Measurements from ENCODE around the gene CLIC5.

The CLIC5 gene

DNA sequence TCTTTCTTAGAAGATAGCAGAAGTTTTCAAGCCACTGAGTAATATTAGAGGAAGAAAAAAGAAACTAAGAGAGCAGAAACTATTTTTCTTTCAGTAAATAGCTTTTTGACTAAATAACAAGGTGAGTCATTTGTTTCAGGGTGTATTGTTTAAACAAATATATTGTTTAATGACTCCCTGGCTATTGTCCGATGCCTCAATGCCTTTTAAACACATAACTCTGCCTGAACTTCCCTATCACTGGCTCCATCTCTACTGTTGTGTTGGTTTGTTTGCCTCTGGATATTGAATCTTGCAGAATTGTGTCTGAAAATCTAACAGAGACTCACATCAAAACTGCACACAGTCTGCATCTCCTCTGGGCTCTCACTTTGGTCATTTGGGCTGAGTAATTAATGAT is 19.6 kb upstream of the CLIC5 start:
- DNase-seq (ENCODE audit: low read depth) = no peak

DNA sequence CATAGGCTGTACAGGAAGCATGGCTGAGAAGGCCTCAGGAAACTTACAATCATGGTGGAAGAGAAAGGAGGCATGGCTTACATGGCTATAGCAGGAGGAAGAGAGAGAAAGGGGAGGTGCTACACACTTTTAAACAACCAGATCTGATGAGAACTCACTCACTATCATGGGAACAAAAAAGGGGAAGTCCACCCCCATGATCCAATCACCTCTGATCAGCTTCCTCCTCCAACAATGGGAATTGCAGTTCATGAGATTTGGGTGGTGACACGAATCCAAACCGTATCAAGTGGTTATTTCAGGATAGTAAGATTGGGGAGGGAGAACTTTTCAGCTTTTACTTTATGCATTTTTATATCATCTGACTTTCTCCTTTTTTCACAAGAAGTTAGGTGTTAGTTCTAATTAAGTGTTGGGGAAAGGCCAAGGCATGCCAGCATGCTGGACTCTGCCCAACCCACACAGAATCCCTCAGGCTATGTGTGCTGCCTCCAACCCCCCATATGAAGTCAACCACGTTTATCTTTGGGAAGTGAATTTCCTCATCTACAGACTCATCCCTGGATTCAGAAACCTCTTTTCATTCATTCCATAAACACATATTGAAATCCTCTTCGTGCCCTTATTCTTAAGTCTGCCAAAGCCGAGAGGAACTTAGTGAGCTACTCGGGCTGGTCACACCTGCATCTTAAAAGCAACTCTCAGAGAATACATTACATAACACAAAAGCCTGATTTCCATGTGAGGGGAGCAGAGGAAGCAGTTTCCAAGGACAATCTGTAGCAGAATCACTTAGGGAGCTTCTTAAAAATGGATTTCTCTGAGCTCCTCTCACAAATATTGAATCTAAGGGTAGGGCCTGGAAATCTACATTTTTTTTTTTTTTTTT is 16.7 kb upstream of the CLIC5 start:
- DNase-seq (ENCODE audit: low read depth) = no peak

DNA sequence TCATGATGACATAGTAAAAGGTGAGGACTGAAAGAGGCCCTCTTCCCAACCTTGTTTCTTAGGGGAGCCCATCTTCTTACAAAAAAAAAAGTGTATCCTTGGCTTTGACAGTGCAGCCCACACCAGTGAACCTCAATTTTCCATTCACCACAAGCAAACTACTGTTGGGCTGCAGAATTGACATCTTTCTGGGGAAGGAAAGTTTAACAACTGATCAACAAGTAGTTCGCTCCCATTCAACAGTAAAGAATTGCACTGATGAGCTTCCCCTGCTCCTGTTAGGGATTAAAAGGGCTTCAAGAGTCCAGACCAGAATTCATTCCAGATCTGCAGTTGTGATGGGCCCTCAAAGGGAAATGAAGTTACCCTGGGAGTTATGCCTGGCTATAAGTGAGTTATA is 13.9 kb upstream of the CLIC5 start:
- DNase-seq (ENCODE audit: low read depth) = no peak

DNA sequence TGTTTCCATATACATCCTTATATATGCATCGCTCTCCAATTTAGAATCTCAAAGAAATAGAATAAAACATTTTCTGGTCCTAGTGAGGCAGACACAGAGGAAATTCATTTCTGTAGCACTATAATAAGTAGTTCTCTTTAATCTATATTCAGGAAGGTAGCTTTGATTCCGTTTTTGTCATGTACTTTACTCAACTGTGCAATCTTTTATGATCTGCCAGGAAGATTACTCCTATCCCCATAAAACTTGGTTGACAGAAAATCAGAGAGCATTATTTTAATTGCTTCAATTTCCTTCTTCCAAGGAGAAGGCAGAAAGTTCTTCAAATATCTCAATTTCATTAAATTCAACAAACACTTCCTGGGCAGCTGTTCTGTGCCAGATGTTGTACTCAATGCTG is 10.6 kb upstream of the CLIC5 start:
- no peak for DNase-seq (ENCODE audit: low read depth)

DNA sequence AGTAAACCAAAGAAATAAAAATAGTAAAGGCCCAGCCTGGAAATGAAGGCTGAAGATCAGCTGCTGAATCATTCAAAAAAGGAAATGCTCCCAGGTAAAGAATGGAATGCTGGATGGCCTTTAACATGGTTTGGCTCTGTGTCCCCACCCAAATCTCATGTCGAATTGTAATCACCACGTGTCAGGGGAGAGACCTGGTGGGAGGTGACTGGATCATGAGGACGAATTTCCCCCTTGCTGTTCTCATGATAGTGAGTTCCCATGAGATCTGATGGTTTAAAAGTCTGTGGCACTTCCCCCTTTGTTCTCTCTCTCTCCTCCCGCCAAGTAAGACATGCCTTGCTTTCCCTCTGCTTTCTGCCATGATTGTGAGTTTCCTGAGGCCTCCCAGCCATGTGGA is 9.9 kb upstream of the CLIC5 start:
- no peak for DNase-seq (ENCODE audit: low read depth)

DNA sequence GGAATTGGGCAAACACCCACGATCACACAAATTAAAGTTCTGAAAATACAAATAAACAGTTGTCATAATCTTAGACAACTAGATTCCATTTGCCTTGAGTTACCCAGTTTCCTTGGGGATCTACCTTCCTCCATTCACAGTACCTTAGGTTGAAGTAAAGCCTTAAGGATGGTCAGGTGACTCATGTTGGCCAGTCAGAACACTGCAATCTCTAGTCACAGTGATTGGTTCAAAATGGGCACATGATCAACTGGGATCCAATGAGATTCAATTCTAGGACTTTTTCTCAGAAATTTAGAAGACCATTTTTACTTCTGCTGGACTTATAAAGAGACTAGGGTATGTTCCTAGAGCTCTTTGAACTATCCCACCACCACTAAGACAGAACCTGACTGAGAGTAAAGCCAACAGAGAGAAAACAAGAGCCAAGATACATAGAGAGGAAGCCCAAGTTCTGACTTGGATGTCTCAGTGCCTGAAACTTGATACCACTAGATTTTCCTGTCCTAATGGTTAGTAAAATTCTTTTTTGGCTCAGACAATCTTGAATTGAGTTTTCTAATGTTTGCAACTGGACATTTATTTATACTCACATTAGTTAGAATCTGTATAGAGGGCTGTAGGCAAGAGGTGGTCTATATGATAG is 8.6 kb upstream of the CLIC5 start:
- no peak for DNase-seq (ENCODE audit: low read depth)

DNA sequence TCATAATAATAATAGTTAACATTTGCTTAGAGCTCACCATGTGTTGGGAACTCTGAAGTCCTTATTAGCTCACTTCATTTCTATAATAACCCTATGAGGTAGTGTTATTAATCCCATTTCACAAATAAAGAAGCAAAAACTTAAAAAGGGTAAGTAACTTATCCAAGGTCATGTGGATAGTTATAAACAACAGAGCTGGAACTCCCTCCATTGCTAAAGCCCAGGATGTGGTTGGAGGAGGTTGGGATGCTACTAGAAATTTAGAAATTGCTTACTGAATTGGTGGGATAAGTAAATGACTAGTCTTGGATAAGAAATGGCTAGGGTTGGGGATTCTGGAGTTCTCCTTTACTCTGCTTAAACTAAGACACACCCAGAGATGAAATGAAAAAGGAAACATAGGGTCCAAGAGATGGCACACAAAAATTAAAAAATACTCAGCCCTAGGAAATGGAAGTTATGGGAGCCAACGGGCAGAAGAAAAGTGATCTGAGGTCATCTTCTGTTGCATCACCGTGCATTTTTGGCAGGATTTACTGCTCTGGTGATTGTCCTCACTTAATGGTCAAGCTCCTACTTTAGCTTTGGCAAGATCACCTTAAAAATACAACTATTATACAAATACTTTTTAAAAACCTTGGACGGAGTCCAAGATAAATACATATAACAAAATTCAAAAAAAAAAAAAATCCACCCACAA is 7.7 kb upstream of the CLIC5 start:
- DNase-seq (ENCODE audit: low read depth) = no peak

DNA sequence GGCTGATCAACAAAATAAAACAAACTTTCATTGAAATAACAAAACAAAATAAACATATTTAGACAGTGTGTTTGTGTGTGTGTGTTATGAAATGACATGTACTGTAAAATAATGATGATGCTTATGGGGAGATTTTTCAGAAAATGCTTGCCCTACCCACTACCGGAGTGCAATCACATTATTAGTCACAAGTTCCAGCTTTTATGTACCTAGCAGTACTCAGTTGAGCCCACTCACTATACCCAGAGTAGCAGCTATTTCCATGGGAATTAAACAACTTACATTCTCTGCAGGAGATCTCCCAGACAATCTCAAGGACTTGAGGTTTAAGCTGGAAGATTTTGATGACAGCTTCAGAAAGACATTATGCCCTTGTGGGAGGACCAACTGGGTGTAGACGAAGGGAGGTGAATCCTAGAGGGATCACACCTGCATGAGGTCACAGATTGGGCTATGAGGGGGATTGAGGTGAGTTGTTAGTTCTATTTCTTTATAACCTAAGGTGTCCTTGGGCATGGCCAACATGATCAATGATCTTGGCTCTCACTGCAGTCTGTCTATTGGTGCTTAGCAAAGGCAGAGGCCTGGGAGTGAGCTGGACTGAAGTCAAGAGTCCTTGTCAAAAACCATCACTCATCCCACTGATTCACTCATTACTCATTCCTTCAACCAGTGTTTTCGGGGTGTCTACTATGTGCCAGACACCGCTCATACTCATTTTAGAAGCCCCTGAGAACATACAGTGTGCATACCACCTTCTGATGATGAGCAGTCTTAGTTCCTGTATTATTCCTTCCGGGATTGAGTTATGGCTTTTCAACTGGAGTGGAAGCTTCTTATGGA is 6.7 kb upstream of the CLIC5 start:
- DNase-seq (ENCODE audit: low read depth) = no peak

DNA sequence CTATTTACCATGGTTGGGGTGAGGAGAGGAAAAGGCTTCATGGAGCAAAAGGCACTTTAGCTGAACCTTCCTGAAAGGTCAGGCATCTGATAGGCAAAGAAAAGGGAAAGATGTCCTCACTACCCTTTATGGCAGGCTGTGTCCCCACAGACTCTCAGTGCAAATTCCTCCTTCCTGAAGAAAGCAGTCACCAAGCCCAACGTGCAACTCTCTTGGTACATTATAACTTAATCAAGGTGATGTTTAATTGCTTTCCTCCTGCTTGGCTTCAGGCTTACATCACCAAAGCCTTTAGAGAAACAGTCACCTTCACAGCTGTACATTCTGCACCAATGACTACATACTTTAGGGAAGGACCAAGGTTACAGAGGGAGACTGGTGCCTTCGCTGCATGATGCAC is 2.1 kb upstream of the CLIC5 start:
- no peak for DNase-seq (ENCODE audit: low read depth)

DNA sequence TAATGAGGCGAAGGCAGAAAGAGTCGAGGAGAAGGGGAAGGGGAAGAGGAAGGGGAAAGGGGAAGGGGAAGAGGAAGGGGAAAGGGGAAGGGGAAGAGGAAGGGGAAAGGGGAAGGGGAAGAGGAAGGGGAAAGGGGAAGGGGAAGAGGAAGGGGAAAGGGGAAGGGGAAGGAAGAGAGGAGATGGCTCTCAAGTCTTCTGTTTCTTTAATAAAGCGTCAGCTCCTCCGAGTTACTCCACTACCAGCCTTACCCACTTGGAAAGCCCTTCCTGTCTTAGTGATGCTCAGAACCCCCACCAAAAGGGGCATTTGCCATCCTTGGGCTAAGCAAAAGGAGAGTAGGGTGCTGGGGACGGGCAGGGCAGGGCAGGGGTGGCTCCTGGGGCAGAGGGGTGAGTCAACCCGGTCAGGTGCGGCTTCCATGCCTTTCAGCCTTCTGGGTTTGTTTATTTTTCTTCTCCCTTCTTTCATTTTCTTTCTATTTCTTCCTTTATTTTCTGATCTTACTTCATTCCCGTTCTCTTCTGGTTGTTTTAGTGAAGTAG is 476 bp upstream of the CLIC5 start:
- no peak for DNase-seq (ENCODE audit: low read depth)

DNA sequence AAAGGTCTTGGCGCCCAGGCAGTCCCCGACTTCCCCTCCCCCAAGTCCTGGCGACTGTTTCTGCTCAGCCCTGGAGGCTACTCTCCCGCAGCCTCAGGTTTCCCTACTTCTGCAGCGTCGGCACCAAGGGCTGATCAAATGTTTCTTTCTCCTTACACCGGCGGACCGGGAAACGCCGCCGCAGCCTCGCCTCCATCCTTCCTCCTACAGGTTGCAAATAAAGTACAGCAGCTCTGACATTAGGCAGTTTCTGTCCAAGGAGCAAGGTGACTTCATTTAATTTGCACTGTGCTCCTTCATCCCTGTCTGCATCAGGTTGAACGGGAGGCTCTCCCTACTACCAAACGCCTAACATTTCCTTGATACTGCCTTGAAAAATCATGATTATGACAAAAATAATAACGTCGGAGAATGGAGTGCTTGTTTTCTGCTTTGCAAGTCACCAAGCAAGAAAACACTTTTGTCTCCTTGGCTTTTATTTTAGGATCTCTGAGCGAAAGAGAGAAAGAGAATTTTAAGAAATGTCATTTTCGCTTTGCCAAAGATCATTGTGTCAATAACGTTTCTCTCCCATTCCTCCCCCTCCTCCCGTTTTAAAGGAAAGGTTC is 1.0 kb downstream of the CLIC5 start:
- peak; percentile 5 for DNase-seq (ENCODE audit: low read depth)

DNA sequence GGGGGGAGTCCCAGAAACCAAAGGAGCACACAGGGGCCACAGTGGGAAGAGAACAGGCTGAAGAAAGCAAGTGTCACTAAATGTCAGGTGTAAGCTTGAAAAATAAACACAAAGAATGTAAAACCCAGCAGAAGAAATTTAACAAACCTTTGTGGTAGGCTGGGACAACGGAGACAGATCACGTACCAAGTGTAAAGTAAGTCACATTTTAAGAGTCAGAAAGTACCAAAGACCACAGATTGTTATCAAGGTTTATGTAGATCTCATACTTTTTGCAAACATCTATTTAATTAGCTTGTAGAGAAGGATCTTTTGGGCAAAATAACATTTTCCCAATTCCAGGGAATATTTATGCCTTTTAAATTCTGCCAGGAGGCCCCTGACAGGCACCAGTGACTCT is 1.6 kb downstream of the CLIC5 start:
- DNase-seq (ENCODE audit: low read depth) = no peak

DNA sequence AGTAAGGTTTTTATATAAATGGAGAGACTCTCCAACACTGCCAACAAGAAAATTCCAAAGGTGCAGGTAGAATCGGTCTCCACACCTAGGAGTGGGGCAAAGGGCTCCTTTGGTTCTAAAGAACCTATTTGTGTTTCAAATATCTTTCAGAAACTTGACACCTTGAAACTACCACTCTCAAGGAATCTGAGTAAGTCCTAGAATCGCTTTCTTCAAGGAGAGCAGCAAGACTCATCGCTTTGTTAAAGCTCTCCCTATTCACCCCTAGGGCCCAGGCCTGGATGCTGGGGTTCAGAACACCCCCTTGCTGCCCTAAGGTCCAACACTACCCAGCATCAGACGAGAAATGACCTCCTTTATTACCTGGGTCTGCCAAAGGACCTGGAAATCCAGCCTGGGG is 2.0 kb downstream of the CLIC5 start:
- no peak for DNase-seq (ENCODE audit: low read depth)

DNA sequence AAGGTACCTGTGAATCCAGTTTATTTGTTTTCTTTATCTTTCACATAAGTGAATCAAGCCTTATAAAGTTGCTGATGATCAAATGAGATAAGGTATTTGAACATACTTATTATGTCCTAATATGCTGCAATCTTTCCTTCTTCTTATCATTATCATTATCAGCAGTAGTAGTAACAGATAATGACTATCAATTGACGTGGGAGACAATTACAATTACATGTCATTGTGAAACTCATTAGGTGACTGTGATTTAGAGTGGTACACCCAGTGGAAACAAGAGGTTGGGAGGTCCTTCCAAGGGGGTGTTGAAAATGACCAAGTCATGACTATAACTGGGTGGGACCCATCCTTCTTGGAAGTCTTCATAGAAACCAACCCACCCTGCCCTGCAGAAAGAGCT is 2.8 kb downstream of the CLIC5 start:
- no peak for DNase-seq (ENCODE audit: low read depth)

DNA sequence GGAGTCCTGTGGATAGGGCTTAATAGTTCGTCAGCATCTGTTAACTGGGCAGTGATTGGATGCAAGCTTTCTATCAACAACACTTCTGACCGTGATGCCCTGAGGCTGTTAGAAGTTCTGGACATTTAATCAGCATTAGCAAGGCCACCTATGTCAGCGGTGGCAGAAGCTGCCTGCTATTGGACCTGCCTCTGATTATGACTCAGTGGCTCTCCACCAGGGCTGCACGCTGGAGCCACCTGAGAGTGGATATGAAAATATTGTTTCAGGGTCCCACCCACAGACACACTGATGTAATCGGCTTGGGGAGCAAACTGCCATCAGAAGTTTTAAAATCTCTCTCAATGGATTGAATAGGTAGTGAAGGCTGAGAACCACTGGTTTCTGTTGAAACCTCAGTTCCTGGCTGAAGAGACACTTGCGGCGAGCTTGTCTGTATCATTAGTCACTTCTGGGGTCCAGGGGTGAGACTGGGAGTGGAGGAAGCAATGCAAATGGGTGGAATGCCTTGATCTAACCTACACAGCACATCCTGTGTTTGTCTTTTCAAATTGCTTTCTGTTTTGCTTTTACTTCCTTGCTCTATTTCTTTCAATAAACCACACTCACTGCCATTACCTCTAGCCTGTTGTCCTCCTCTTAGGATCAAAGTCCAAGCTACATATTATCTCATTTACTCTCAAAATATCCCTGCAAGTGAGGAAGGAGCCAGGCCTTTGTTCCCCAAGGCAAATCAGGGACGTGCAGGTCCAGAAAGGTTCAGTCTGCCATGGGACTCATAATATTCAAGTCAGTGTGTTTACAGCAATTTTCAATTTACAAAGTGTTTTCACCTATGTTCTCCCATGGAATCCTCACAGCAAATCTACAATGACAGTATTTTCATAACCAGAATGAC is 4.2 kb downstream of the CLIC5 start:
- DNase-seq (ENCODE audit: low read depth) = peak; percentile 35

DNA sequence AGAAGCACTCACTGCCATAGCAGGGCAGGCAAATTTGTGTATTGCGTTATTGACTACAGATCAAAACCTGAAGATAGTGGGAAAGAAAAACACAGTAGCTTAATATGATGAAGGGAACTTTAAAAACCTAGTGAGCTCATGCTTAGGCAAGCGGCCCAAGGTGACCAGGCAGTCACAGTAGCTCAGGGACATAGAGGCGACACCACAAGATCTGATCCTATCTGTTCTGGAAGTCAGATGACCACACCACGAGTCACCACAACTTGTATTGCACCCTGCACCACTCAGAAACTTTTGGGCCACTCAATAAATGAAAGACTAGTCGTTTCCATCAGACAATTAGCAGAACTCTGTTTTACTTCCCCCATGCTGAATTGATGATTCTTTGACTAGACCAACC is 4.9 kb downstream of the CLIC5 start:
- DNase-seq (ENCODE audit: low read depth) = no peak

DNA sequence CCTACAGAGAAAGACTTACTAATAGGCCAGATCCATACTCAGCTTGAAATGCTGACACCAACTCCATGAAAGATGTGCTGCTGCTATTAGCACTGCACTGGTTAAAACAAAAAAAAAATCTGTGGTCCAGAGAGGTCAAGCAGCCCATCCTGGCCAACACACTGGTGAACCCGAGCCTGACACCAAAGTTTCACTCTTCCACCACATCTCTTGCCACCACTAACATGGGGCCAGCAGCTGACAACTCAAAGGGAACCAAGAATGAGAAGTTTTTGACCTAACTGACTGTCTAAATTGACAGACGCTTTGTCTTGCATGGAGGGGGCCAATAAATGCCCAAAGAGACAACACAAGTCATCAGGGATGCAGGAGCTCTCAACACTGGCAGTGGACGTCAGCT is 5.4 kb downstream of the CLIC5 start:
- no peak for DNase-seq (ENCODE audit: low read depth)

DNA sequence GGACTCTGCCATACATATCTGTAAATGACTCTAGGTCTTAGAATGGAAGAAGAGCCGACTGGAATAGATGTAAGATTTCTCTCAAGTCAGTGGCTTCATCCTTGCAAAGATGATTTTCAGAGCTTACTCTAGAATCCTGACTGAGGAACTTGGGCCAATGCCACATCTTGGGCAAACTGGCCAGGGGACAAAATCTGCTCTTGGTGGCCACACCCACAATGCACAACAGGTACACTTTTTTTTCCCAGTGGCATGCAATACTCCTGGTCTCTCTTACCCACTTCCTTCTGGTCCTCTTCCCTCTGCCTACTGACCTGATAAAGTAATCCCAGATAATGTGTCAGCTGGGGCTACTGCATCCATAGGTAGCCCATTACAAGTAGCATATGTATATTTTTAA is 13.4 kb downstream of the CLIC5 start:
- no peak for DNase-seq (ENCODE audit: low read depth)

DNA sequence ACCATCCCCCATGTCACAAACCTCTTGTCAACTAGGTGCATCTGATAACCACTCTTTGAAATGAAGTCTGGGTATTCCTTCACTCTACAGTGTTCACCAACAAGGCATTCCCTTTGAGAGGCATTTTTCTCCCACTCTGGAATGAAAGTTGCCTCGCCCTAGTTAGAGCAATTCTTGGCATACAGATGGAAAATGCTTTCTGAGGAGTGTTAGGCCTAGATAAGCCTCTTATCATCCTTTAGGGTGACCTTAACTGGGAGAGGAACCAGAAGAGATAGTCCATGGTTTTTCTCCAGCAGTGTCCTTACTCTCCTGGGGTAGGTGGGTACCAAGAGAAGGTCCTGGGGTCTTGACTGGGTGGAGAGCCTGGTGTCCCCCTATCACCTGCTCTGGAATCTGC is 14.8 kb downstream of the CLIC5 start:
- no peak for DNase-seq (ENCODE audit: low read depth)

DNA sequence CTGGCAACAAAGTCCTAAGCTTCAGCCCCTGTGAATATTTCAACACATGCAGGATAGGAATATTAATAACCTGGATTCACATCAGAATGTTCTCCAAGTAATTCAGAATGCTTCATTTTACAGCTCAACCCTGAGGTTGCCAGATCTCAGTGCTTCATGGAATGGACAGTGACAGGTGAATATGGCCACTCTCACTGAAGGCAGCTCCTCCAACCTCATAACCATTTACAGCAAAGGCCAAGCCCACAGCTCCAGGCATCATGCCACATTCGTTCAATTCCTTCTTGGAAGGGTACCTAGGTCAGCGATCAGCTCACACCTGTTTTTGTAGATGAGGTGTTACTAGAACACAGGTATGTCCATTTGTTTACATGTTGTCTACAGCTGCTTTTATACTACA is 17.1 kb downstream of the CLIC5 start:
- no peak for DNase-seq (ENCODE audit: low read depth)
